Neural progenitor cell (in vitro differentiated cells): ENCODE results near the gene CHSY3.

ENCODE experiments used
- EZH2 ChIP-seq: fragments of 200-600 bp; sonication (generic); IDR thresholded peaks from 2 replicates; pipeline ENCODE4 v1.6.1; 2017; ENCODE audit warnings: antibody characterized with exemption, mild to moderate bottlenecking, moderate library complexity
- EZH2phosphoT487 ChIP-seq: fragments of 200-600 bp; sonication (generic); IDR thresholded peaks from 2 replicates; pipeline ENCODE4 v1.6.1; 2017; ENCODE audit warnings: antibody characterized with exemption
- TF ChIP-seq, protein P1 (sequence below): fragments of 200-600 bp; sonication (generic); IDR thresholded peaks from 2 replicates; pipeline ENCODE4 v1.5.1; 2017; ENCODE audit warnings: antibody characterized with exemption, mild to moderate bottlenecking

DNA sequence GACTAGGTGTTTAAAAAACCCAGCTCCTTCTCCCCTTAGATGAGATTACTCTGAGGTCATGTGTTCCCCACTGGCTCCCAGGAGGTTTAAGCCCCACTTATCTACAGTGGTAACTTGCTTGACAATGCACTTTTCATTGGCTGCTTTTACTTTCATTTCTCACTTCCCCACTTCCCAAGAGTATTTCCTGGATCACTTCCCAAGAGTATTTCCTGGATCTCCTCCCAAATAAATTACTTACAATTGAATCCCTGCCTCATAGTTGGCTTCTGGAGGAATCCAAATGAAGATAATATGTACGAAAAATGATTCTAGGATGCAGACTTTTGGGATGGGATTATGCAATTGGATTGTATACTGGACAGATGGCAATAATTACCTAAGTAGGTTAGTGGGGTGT lies 47.1 kb upstream of the CHSY3 start:
- TF ChIP-seq, protein P1, sequence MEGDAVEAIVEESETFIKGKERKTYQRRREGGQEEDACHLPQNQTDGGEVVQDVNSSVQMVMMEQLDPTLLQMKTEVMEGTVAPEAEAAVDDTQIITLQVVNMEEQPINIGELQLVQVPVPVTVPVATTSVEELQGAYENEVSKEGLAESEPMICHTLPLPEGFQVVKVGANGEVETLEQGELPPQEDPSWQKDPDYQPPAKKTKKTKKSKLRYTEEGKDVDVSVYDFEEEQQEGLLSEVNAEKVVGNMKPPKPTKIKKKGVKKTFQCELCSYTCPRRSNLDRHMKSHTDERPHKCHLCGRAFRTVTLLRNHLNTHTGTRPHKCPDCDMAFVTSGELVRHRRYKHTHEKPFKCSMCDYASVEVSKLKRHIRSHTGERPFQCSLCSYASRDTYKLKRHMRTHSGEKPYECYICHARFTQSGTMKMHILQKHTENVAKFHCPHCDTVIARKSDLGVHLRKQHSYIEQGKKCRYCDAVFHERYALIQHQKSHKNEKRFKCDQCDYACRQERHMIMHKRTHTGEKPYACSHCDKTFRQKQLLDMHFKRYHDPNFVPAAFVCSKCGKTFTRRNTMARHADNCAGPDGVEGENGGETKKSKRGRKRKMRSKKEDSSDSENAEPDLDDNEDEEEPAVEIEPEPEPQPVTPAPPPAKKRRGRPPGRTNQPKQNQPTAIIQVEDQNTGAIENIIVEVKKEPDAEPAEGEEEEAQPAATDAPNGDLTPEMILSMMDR, result no peak
- no peak for TF ChIP-seq EZH2phosphoT487
- TF ChIP-seq EZH2, result no peak
